Posterior vena cava (tissue), 2 donors: ENCODE data around the gene ZNF683. TPM values are rescaled to one million over a fixed set of nuclear protein-coding genes. Genes with fewer than 3 reads are reported as not detected.
"Not testable (repeated sequence)": the region's sequence is repeated elsewhere in the genome, so short reads cannot be mapped to it uniquely, and the experiment has no call there.

Experiments
- DNase-seq: peaks from one replicate; pipeline ENCODE4 v3.0.0-alpha.2; 2020; ENCODE audit warnings: low spot score
- intact Hi-C, 2 donors: fragments of 100-400 bp; cut with DNase I; formaldehyde crosslinking; loops; one replicate each; pipeline versions ENCODE4 v1.14.1 to v1.14.2; 2022 to 2023
- long read RNA-seq, 2 donors: library from polyadenylated mRNA; unstranded; transcript quantifications; one replicate each; pipeline ENCODE4 v2.0.0, GENCODE V29; 2020 to 2021
- total RNA-seq, 2 donors: library from RNA; stranded (reverse); fragmentation: NEBNext Ultra II Directional; extraction: Animal tissue kit (Norgen Biotek cat#: 25700); gene quantifications; one replicate each; pipeline ENCODE4 v1.2.1, GENCODE V29; 2021
- donor health status: DM: yes; HTN: yes; CAD: no.
- donor health status: DM: yes; HTN: yes; CAD: no.

The ZNF683 gene
- total RNA-seq: not detected
- long read RNA-seq, donor 1: 0 reads
- long read RNA-seq, donor 2: 0 reads

DNA sequence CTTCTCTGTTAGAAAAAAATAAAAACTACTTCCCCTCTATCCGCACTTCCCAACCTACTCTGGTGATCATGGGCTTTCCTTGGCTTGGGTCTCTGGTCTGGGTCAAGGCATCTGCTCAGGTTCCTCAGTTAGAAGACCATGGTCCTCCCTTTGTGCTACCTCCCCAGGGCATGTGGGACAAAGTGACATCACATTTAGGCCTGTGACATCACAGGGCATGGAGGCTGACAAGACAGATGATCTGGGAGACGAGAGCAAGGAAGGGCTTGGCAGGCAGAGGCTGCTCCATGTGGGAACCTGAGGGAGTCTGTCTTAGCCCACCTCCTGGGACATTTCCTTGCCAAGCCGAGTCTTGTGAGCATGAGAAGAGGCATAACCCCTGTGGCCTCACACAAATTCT lies at the start of gene ZNF683:
TSS of gene ZNF683 (minus strand) at position 140 of the 400 bp plus-strand sequence. CDS start 4,179 bp downstream, outside the sequence.
- DNase-seq, intact Hi-C loops: not testable (repeated sequence)

DNA sequence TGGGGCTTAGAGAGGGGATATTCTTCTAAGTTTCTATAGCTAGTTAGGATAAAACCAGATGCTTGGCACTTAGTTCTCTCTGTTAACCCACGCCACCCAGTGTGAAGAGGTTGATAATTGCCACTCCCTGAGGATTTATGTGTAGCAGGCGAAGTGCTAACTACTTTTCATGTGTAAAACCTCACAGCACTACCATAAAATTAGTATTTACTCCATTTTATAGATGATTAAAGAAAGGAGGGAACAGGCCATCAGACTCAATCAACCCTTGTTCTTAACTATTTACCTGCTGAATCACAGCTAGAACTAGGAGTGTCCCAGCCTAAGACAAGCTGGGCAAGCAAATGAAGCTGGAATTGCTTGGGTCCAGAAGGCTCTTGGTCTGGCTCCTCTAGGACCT lies 46.9 kb upstream of the ZNF683 start:
- intact Hi-C loops: no loop called here
- DNase-seq: no peak

GRCh38 chr1:26418865-26419349 lies 46.4 kb upstream of the ZNF683 start:
- no peak for DNase-seq
- intact Hi-C loops: no loop called here

DNA sequence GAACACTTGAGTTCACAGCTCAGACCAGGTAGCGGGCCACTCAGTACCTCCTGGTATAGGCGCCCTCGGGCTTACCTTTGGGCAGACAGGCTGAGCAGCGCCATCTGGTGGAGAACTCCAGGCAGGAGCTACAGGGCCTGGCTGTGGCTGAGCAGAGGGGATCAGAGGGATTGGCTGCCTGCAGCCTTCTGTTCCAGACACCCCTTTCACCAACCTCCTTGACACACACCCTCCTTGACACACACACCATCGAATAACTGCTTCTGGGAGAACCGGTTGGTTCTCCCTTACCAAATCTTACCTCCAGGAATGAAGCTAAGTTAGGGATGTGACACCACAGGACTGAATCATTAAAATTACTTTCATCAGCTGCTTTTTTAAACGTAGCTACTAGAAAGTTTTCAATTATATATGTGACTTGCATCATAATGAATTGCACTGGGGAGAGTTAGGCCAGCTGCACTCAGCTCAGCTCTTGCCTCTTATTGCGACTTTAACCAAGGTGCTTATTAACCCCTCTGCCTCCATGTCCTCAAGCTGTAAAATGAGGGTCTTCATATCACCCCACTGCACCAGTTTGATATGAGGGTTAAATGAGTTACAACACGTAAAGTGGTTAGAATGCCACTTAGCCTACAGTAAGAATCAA lies 44.7 kb upstream of the ZNF683 start:
- peak; percentile 89 for DNase-seq
- intact Hi-C loops: no loop called here

- intact Hi-C loops: loop anchor here in 1 of 2 donors (5.0 kb wide), 1 partner anchor 864 kb away; no protein-coding TSS in a partner anchor
These were observed 40.5 kb upstream of the ZNF683 start for GRCh38 chr1:26413031-26413430.

GRCh38 chr1:26412180-26412840 lies 39.8 kb upstream of the ZNF683 start:
- no peak for DNase-seq
- intact Hi-C loops: loop anchor here in 1 of 2 donors (5.0 kb wide), 1 partner anchor 865 kb away; no protein-coding TSS in a partner anchor

More at GRCh38 chr1:26413031-26413430, 40.5 kb upstream of the ZNF683 start:
- no peak for DNase-seq

GRCh38 chr1:26411624-26412074 lies 39.1 kb upstream of the ZNF683 start:
- peak; percentile 50 for DNase-seq
- intact Hi-C loops: loop anchor here in 1 of 2 donors (5.0 kb wide), 1 partner anchor 866 kb away; no protein-coding TSS in a partner anchor

DNA sequence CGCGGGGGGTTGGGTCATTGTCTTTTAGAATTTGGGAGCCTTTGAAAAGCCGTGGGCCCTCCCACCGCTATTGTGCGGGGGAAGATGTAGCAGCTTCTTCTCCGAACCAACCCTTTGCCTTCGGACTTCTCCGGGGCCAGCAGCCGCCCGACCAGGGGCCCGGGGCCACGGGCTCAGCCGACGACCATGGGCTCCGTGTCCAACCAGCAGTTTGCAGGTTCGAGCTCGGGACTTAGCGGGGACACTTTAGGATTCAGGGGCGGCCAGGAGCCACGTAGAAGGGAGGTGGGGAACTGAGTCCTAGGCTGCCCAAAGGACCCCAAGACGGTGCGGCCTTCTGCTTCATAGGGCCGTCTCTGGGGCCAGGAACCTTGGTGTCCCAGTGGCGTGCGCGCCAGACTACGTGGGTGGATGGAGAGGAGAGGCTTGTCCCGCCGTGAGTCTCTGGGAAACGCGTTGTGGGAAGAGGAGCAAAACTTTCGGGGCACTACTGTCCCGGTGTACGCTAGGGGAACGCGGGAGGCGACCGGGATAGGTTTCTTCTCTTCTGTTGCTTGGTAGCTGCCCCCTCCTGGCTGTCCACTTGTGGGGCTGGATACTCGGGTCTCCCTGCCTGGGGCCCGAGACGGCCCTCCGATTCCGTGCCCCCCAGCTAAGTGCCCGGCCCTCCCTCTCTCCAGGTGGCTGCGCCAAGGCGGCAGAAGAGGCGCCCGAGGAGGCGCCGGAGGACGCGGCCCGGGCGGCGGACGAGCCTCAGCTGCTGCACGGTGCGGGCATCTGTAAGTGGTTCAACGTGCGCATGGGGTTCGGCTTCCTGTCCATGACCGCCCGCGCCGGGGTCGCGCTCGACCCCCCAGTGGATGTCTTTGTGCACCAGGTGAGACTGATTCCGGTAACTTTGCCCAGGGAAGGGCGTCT lies 38.4 kb upstream of the ZNF683 start, which contains the start of gene LIN28A:
TSS of gene LIN28A (plus strand) at position 112 of the 918 bp plus-strand sequence. CDS start at position 187, 75 bp downstream.
- intact Hi-C loops: loop anchor here in 1 of 2 donors (5.0 kb wide), 1 partner anchor 866 kb away; no protein-coding TSS in a partner anchor

GRCh38 chr1:26409191-26409807 lies 36.7 kb upstream of the ZNF683 start:
- intact Hi-C loops: no loop called here
- DNase-seq: no peak

More for the DNA sequence above, 38.4 kb upstream of the ZNF683 start, which contains the start of gene LIN28A:
- DNase-seq: no peak

DNA sequence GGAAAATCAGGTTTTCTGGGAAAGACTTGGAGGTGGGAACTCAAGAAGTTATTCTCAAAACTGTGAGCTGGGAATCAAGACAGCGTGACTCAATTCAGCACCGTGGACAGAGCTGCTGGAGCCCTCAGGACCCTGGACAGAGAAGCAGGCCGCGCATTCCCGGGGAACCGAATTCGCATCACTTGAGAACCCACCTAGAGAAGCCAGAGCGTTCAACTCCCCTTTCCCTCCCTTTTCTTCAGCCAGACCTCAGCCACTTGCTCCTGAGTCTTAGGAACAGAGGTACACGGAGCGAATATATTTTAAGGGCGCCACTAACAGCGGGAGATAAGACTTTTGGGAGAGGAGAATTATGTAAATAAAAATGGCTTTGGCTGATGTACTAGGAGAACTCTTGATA lies 36.1 kb upstream of the ZNF683 start:
- DNase-seq: peak; percentile 92
- intact Hi-C loops: no loop called here

DNA sequence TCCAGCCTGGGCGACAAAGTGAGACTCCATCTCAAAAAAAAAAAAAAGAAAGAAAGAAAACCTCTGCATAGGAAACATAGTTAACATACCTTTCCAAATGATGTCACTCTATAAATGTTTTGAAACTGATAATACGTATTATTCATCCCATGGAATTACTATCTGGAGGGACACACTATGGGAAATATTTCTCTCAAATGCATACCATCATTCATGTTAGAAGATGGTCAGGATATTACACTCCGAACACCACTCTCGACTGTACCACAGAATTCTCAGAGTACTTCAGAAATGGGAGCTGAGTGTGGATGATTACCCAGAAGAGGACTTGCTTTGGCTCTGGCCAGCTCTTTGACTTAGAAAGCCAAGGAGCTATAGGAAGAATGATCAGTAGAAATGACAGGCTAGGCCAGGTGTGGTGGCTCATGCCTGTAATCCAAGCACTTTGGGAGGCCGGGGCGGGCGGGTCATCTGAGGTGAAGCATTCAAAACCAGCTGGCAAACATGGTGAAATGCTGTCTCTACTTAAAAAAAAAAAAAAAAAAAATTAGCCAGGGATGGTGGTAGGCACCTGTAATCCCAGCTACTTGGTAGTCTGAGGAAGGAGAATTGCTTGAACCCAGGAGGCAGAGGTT lies 32.8 kb upstream of the ZNF683 start:
- no peak for DNase-seq
- intact Hi-C loops: no loop called here

GRCh38 chr1:26404641-26405040 lies 32.1 kb upstream of the ZNF683 start:
- no peak for DNase-seq
- intact Hi-C loops: no loop called here

- intact Hi-C loops: no loop called here
- no peak for DNase-seq
These were observed 31.1 kb upstream of the ZNF683 start for GRCh38 chr1:26403656-26404055.

- no peak for DNase-seq
- intact Hi-C loops: no loop called here
These were observed 29.3 kb upstream of the ZNF683 start for GRCh38 chr1:26401891-26402290.

- no peak for DNase-seq
- intact Hi-C loops: no loop called here
These were observed 26.5 kb upstream of the ZNF683 start for GRCh38 chr1:26399034-26399433.

DNA sequence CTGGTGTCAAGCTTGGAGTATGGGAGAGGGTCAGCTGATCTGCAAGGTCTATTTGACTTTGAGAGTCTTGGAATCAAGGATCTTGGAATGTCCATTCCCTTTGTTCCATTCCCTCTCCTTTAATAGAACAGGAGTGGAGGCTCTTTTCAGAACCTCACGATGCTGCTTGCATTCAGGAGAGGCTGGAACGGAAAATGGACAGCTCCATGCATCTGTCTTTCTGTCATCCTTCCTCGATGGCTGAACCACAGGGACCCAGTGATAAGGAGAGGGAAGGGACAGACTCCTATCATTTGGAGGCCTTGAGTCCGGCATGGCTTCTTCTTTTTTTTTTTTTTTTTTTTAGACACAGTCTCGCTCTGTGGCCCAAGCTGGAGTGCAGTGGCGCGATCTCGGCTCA lies 23.2 kb upstream of the ZNF683 start:
- intact Hi-C loops: no loop called here
- DNase-seq: no peak

- intact Hi-C loops: no loop called here
- no peak for DNase-seq
These were observed 18.9 kb upstream of the ZNF683 start for GRCh38 chr1:26391450-26391849.

- intact Hi-C loops: no loop called here
These were observed 17.2 kb upstream of the ZNF683 start for GRCh38 chr1:26389604-26390247.

More at GRCh38 chr1:26389604-26390247, 17.2 kb upstream of the ZNF683 start:
- no peak for DNase-seq
